Colonic mucosa (tissue), 4 donors: ENCODE results near the gene HERPUD1. TPM values are rescaled to one million over a fixed set of nuclear protein-coding genes. Genes with fewer than 3 reads are reported as not detected.

Source experiments
- DNase-seq: peaks from one replicate; pipeline ENCODE4 v3.0.0-alpha.2; 2020
- H3K27ac ChIP-seq: fragments of 200-600 bp; one replicate; pipeline ENCODE4 v1.8.0; 2021
- H3K27me3 ChIP-seq: fragments of 200-600 bp; one replicate; pipeline ENCODE4 v1.8.0; 2021
- H3K36me3 ChIP-seq: fragments of 200-600 bp; one replicate; pipeline ENCODE4 v1.8.0; 2021
- H3K4me1 ChIP-seq: fragments of 200-600 bp; one replicate; pipeline ENCODE4 v1.8.0; 2021; ENCODE audit warnings: mild to moderate bottlenecking
- H3K4me3 ChIP-seq: fragments of 200-600 bp; one replicate; pipeline ENCODE4 v1.8.0; 2021
- H3K9ac ChIP-seq, 2 donors: one replicate each; pipeline ENCODE4 v1.7.0; 2013; ENCODE audit warnings: control low read depth in 2 of 2, low read depth in 2 of 2, low read length in 2 of 2
- H3K9me3 ChIP-seq: fragments of 200-600 bp; one replicate; pipeline ENCODE4 v1.8.0; 2021
- CTCF ChIP-seq: fragments of 200-600 bp; IDR thresholded peaks from one replicate; pipeline ENCODE4 v1.8.0; 2022; ENCODE audit warnings: antibody characterized with exemption, mild to moderate bottlenecking
- intact Hi-C: fragments of 100-400 bp; cut with DNase I; formaldehyde crosslinking; loops from one replicate; pipeline ENCODE4 v1.14.1; 2022
- total RNA-seq, 2 donors: library from RNA; stranded (reverse); fragmentation: NEBNext Ultra II Directional in 1 of 2; extraction: Animal tissue kit (Norgen Biotek cat#: 25700) in 1 of 2; gene quantifications; one replicate each; pipeline ENCODE4 v1.2.1, GENCODE V29; 2021
- donor health status: healthy.
- donor health status: DM: no; HTN: no; CAD: no.
- donor health status: DM: no; HTN: no; CAD: no.

Gene HERPUD1
- total RNA-seq, 2 donors from 2014 or later: 130 to 194 TPM

GRCh38 chr16:56944954-56945839 lies 13.3 kb downstream of the HERPUD1 start:
- intact Hi-C loops: no loop called here
- Histone ChIP-seq H3K4me3 (no peak overlapping the region), H3K27me3 (no peaks in the 10 kb centered on the region), H3K4me1 (no peaks in the 10 kb centered on the region), H3K9ac (peak overlapping the region in 1 of 2 donors; percentile 10), H3K27ac (no peak overlapping the region), H3K36me3 (peaks cover 36% of the 10 kb centered on the region), H3K9me3 (no peaks in the 10 kb centered on the region)
- no peak for DNase-seq
- TF ChIP-seq CTCF: no peak

DNA sequence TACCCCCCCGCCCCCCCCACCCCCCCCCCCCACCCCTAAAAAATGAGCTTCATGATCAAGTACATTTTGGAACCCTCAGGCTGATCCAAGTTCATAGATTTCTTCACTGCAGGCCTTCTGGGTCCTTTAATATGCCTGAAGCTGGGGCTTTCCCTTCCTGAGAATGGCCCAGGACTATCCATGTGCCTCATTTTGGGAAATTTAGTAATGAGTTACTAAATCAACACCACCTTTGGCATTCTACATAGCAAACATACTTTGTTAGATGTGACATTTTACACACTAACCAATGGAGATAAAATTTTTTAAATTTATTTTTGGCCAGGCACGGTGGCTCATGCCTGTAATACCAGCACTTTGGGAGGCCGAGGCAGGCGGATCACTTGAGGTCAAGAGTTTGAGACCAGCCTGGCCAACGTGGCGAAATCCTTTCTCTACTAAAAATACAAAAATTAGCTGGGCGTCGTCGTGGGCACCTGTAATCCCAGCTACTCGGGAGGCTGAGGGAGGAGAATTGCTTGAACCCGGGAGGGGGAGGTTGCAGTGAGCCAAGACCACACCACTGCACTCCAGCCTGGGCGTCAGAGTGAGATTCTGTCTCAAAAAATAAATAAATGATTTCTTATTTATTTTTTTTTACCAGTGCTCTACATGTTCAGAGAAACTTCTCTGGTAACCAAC lies 14.0 kb downstream of the HERPUD1 start:
- Histone ChIP-seq H3K9ac (no peak overlapping the region), H3K27me3 (no peaks in the 10 kb centered on the region), H3K4me1 (no peaks in the 10 kb centered on the region), H3K27ac (no peak overlapping the region), H3K4me3 (no peak overlapping the region), H3K36me3 (peaks cover 28% of the 10 kb centered on the region), H3K9me3 (no peaks in the 10 kb centered on the region)
- no peak for DNase-seq
- intact Hi-C loops: no loop called here
- no peak for TF ChIP-seq CTCF

DNA sequence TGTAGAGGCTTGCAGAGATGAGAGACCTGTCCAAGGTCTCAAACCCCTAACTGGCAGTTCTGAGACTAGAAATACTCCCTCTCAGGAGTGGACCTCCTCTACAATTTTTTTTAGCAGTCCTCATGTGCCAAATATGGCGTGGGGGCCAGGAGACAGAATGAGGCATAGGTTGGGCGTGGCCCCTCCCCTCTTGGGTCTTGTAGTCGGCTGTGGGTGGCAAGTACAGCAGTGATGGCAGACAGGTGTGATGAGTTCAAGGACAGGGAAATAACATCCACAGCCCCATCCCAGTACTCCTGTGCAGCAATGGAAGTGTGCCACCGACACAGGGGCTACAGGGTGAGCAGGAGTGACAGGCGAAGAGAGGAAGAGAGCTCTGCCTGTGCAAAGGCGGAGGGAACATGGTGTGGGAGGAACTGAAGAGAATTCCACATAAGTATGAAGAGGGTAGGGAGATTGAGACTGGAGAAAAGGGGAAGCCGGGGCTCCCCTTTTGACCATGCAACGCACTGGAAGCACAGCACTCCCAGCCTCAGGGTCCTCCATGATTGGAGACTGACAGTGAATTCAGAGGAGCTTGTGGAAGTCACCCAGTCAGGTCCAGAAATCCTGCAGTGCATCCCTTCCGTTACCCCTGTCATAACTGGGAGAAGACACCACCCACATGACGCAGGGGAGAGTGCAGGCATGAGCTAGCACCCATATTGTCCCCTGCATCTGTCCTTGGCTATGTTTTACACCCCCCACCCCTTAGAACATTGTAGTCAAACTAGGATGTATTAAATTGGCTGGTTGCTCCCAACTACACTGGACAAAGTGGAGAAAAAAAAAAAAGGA lies 15.0 kb downstream of the HERPUD1 start:
- Histone ChIP-seq H3K27ac (no peak overlapping the region), H3K9ac (no peak overlapping the region), H3K9me3 (no peaks in the 10 kb centered on the region), H3K36me3 (peaks cover 18% of the 10 kb centered on the region), H3K4me1 (no peaks in the 10 kb centered on the region), H3K27me3 (no peaks in the 10 kb centered on the region), H3K4me3 (no peak overlapping the region)
- no peak for TF ChIP-seq CTCF
- intact Hi-C loops: no loop called here
- no peak for DNase-seq

GRCh38 chr16:56947604-56947995 lies 15.7 kb downstream of the HERPUD1 start:
- Histone ChIP-seq H3K36me3 (peaks cover 12% of the 10 kb centered on the region), H3K4me1 (no peaks in the 10 kb centered on the region), H3K27me3 (no peaks in the 10 kb centered on the region), H3K9ac (no peak overlapping the region), H3K9me3 (no peaks in the 10 kb centered on the region), H3K27ac (no peak overlapping the region), H3K4me3 (no peak overlapping the region)
- intact Hi-C loops: no loop called here
- DNase-seq: no peak
- no peak for TF ChIP-seq CTCF

- intact Hi-C loops: no loop called here
- Histone ChIP-seq H3K9me3 (no peaks in the 10 kb centered on the region), H3K36me3 (peaks cover 6% of the 10 kb centered on the region), H3K27me3 (no peaks in the 10 kb centered on the region), H3K4me3 (no peak overlapping the region), H3K4me1 (no peaks in the 10 kb centered on the region), H3K9ac (no peak overlapping the region), H3K27ac (no peak overlapping the region)
- no peak for TF ChIP-seq CTCF
- no peak for DNase-seq
Observed at GRCh38 chr16:56948234-56948633, 16.3 kb downstream of the HERPUD1 start.
